ENCODE data around the gene KRT86. TPM values are rescaled to one million over a fixed set of nuclear protein-coding genes. Genes with fewer than 3 reads are reported as not detected.

Gene KRT86
- total RNA-seq, 1 donor from 2014 or later = 1.1 TPM

DNA sequence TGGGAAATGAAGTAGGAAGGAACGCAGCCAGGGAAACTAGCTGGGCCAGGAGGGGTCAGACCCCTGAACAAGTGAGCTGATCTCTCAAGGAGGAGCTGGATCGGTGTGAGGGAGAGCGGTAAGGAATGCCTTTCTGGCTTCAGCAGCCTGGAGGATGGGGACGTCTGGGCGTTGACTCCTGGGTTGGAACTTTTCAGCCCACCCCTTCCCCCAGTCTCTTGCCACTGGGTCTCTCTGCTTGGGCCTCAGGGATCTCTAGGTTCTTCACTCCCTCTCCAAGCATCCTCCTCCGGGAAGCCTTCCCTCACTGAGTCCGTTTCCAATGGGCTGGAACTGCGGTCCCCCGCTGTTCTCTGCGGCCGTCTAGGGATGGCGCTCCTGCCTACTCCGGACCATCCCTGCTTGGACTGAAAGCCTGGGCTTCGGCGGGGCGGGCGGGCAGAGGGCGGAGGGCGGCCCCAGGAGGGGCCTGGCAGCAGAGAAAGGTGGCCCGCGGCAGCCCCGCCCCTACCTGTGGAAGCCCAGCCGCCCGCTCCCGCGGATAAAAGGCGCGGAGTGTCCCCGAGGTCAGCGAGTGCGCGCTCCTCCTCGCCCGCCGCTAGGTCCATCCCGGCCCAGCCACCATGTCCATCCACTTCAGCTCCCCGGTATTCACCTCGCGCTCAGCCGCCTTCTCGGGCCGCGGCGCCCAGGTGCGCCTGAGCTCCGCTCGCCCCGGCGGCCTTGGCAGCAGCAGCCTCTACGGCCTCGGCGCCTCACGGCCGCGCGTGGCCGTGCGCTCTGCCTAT, 41.6 kb upstream of the KRT86 start, which contains the start of gene KRT7:
Gene KRT7, plus strand, starts transcription at position 570 of the 788 bp plus-strand sequence. Its CDS starts 54 bp downstream, at position 624.
- H3K27me3 ChIP-seq = peaks cover 10% of the 10 kb centered on the region
- H3K9me3 ChIP-seq = no peaks in the 10 kb centered on the region
- TF ChIP-seq, protein P1, sequence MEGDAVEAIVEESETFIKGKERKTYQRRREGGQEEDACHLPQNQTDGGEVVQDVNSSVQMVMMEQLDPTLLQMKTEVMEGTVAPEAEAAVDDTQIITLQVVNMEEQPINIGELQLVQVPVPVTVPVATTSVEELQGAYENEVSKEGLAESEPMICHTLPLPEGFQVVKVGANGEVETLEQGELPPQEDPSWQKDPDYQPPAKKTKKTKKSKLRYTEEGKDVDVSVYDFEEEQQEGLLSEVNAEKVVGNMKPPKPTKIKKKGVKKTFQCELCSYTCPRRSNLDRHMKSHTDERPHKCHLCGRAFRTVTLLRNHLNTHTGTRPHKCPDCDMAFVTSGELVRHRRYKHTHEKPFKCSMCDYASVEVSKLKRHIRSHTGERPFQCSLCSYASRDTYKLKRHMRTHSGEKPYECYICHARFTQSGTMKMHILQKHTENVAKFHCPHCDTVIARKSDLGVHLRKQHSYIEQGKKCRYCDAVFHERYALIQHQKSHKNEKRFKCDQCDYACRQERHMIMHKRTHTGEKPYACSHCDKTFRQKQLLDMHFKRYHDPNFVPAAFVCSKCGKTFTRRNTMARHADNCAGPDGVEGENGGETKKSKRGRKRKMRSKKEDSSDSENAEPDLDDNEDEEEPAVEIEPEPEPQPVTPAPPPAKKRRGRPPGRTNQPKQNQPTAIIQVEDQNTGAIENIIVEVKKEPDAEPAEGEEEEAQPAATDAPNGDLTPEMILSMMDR (IDR thresholded peaks at IDR 0.05) = no peak
- H3K36me3 ChIP-seq = no peaks in the 10 kb centered on the region
- DNase-seq = peak; percentile 93
- peak within 1 kb of the TSS; percentile 49 for H3K4me3 ChIP-seq
- intact Hi-C loops (cut with DNase I) = no loop called here
- peak; percentile 73 for ATAC-seq
- peaks cover 8% of the 10 kb centered on the region for H3K4me1 ChIP-seq
- peak within 1 kb of the TSS; percentile 80 for H3K27ac ChIP-seq

DNA sequence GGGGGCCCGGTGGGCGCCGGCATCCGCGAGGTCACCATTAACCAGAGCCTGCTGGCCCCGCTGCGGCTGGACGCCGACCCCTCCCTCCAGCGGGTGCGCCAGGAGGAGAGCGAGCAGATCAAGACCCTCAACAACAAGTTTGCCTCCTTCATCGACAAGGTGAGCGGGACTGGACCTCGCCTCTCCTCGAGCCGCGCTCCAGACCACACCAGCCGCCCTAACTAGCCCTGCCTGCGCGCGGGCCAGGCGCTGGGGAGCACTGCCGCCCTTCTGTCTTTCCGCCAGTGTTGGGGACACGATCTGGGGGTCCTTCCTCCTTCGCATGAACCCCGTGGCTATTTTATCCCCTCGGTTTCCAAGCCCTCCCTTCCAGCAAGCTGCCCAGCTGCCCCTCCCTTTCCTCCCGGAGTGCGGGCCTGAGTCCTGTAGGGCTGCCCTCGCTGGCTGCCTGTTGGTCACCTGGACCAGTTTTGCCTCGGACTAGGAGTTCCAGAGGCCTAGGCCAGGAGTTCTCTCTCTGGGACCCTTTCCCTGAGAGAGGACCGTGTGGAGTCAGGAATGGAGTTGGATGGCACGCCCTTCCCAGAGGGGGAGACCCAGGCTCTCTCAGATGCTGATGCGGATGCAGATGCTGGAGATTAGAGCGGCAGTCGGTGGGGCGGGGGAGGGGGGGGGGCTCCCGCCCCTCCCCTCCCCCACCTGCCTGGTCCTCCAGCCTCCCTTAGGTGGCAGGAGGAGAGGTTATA, 40.8 kb upstream of the KRT86 start:
- intact Hi-C loops (cut with DNase I) = no loop called here
- Histone ChIP-seq H3K27ac (peak overlapping the region; percentile 80), H3K36me3 (no peaks in the 10 kb centered on the region), H3K9me3 (no peaks in the 10 kb centered on the region), H3K4me3 (peak overlapping the region; percentile 49), H3K27me3 (peaks cover 10% of the 10 kb centered on the region), H3K4me1 (peaks cover 8% of the 10 kb centered on the region)
- ATAC-seq (no peak), DNase-seq (peak; percentile 61)
- TF ChIP-seq, protein P1 (IDR thresholded peaks at IDR 0.05) = no peak

DNA sequence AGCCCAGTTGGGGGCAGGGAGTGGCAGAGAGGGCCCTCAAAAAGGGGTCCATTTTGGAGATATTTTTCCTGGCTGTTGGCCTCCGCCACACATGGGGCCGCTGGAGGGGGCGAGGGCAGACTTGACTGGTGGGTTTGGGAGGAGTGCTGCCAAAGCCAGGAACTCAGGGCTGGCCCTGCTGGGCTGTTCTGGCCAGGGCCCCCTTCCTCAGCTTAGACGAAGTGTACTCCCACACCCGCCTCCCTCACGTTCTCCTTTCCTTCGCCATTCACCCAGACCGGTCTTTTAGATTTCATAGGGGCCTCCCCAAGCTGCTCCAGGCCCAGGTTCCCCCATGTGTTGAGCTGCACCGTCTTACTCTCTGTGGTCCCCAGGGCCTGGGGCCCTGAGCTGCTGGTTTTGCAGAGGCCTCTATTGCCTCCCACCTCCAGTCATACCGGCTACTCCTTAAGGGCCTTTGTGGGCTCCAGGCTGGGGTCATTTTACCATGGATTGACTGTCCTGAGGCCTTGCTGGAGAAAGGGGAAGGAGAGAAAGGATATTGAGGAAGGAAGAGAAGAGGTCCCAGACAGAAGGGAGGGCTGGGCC, 40.1 kb upstream of the KRT86 start:
- Histone ChIP-seq H3K4me1 (peaks cover 8% of the 10 kb centered on the region), H3K36me3 (no peaks in the 10 kb centered on the region), H3K27me3 (peaks cover 10% of the 10 kb centered on the region), H3K9me3 (no peaks in the 10 kb centered on the region), H3K27ac (peak overlapping the region; percentile 55), H3K4me3 (peak overlapping the region; percentile 49)
- intact Hi-C loops (cut with DNase I) = no loop called here
- peak; percentile 58 for DNase-seq
- ATAC-seq = no peak
- TF ChIP-seq, protein P1 (IDR thresholded peaks at IDR 0.05) = no peak

DNA sequence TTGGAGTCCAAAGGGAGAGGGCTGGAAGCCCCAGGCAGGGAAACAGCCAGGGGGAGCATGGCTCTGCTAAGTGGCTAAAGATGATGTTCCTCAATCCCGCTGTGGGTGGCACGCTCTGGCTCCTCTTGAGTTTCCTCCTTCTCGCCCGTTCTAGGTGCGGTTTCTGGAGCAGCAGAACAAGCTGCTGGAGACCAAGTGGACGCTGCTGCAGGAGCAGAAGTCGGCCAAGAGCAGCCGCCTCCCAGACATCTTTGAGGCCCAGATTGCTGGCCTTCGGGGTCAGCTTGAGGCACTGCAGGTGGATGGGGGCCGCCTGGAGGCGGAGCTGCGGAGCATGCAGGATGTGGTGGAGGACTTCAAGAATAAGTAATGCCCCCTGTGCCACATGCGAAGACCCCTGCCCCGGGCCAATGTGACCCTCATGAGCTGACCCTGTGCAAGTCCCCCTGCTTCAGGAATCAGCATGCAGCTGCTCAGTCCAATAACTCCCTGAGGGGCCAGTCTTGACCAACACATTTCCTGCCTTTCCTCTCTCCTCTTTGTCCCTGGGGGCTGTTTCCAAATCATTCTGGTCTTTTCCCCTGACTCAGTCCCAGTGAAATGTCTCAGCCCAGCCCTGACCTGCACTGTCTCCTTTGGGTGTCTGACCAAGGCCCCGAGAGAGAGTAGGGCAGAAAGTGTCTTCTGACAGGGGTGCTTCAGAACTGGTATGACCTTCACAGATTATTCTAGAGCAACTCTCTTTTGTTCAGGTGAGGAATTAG, 39.3 kb upstream of the KRT86 start:
- DNase-seq = peak; percentile 68
- no peak for ATAC-seq
- H3K4me1 ChIP-seq = peaks cover 14% of the 10 kb centered on the region

More for the DNA sequence above, 39.3 kb upstream of the KRT86 start:
- peak overlapping the region; percentile 55 for H3K27ac ChIP-seq
- peak overlapping the region; percentile 49 for H3K4me3 ChIP-seq
- intact Hi-C loops (cut with DNase I) = no loop called here
- no peaks in the 10 kb centered on the region for H3K9me3 ChIP-seq
- no peaks in the 10 kb centered on the region for H3K36me3 ChIP-seq
- peaks cover 10% of the 10 kb centered on the region for H3K27me3 ChIP-seq
- TF ChIP-seq, protein P1 (IDR thresholded peaks at IDR 0.05) = no peak
